NCI-H1092 treated with DMSO at 0.1 percent for 48 hours (cell line): Measurements from ENCODE around the gene LRRC8B.
A peak's percentile ranks its signal among the peaks of the same experiment; 100 is the strongest.
"Not testable (repeated sequence)": the region's sequence is repeated elsewhere in the genome, so short reads cannot be mapped to it uniquely, and the experiment has no call there.

Experiments used
- DNase-seq: peaks from one replicate; lab custom pipeline; 2025; lab: John Stamatoyannopoulos, UW

The LRRC8B gene

DNA sequence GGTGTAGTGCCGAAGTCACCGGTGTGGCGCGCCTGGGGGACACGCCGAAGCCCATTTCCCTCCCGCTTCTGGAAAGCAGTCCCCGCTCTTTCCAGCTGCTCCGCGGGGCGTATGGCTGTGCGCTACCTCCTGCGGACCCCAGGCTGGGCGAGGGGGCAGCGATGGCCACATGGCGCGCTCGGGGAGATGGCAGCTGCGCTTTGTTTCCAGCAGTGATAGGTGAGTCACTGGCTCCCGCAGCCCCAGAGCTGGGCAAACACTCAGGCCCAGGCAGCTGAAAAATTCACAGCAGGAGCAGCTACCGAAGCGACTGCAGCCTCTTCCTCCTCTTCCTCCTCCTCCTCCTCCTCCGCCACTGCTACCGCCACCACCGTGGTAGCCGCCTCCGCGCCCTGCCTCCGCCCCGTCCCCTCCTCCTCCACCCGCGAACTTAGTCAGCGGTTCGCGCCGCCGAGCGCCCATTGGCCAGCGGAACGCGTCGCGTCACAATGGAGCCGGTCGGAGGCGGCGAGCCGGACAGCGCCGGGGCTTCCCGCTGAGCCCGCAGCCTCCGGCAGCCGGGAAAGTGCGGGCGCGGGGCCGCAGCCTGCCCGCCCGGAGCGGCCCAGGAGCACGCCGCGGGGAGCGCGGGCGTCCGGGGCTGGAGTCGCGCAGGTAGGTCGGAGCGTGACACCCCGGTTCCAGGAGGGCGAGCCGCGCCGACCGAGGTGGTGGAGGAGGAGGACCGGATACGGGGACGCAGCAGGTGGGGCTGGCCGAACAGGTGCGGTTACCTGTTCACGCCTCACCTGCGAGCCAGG is at the start of gene LRRC8B:
TSS of gene LRRC8B (plus strand) at position 461 of the 800 bp plus-strand sequence. CDS start 57,822 bp downstream, outside the sequence.
- DNase-seq: peak; percentile 87

DNA sequence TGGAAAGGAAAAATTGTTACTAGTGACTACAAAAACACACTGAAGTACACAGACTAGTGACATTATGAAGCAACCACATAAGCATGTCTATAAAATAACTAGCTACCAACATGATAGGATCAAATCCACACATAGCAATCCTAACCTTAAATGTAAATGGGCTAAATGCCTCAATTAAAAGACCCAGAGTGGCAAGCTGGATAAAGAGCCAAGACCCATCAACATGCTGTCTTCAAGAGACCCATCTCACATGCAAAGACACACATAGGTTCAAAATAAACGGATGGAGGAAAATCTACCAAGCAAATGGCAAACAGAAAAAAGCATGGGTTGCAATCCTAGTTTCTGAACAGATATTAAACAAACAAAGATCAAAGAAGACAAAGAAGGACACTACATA is 49.4 kb upstream of the LRRC8B start:
- DNase-seq: no peak

DNA sequence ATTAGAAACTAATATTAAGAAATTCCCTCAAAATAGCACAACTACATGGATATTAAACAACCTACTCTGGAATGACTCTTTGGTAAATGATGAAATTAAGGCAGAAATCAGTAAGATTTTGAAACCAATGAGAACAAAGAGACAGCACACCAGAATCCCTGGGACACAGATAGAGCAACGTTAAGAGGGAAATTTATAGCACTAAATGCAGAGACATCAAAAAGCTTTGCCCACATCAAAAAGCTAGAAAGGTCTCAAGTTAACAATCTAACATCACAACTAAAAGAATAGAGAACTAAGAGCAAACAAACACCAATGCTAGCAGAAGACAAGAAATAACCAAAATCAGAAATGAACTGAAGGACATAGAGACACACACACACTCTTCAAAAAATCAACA is 48.6 kb upstream of the LRRC8B start:
- DNase-seq: no peak

DNA sequence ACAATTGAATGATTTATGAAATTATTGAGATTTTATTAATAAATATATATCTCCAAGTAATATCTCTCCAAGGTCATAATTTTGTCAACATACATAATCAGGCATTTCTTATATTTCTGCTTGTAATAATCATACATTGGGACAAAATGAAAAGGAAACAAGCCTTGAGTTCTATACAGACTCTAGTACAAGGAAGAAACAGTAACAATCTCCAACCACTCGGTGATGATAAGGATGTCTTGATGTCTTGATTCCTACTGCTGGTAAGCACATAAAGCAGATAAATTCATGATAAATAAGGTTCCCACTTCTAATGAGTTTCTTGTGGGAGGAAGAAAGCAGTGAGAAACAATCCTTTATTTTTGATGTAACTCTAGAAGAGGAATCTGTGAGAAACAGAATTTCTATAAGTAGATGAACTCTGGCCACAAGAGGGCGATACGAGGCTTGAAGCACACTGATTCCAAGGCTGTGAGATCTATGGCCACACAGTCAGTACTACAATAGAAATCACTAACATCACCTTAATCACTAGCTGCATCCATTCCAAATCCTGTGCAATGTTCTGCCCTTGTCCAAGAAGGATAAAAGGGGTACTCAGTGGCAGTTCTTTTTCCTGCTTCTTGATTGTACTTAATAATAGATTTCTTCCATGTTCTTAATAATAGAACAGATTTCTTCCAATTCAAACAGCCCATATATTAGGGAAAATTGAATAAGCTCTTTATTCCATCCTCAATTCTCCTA is 41.4 kb upstream of the LRRC8B start:
- peak; percentile 81 for DNase-seq

DNA sequence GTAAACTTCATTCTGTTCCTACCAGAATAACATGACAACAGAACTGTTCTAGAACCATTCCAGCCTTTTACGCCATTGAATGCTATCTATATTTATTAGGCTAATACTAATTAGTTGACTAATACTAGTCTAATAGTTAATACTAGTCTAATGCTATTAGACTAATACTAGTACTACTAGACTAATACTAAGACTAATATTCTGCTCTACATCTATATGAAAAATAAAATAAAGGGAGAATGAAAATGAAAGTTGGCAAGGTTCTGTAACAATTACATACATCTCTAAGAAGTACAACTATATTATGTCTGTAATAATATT is 40.9 kb upstream of the LRRC8B start:
- no peak for DNase-seq

DNA sequence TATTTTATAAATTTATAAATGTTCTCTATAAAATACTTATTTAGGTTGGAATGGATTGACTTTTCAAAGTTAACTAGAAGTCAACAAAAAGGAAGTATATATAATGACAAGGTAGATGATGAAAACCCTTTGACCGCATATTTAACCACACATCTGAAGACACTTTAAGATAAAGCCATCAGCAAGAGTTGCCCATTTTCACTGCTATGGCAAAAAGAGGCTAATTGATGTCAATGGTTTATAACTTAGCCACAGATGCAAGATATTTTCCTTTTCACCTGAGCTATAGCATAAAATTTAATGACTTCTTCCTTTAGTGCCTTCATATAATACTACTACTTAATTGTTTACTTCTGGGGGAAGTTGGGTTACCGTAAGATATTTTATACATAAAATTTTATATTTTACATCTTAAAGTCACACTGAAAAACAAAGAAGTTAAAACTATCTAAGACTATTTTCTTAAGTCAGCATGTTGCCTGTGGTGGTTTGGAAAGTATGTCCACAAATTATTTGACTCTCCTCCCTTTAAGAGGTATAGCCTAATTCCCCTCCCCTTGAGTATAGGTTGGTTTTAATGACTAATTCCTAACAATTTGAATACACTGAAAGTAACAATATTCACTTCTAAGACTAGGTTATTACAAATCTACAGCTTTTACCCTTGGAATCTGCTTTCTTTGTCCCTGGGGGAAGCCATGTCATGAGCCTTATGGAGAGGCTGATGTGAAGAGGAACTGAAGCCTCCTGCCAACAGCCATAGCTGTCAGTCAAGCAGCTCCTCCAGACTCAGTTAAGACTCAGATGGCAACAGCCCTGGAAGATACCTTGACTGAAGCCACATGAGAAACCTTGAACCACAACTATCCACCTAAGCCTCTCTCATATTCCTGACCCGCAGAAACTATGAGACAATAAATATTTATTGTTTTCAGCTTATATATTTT is 40.3 kb upstream of the LRRC8B start:
- DNase-seq: peak; percentile 2

GRCh38 chr1:89487972-89488371 is 36.7 kb upstream of the LRRC8B start:
- DNase-seq: no peak

DNA sequence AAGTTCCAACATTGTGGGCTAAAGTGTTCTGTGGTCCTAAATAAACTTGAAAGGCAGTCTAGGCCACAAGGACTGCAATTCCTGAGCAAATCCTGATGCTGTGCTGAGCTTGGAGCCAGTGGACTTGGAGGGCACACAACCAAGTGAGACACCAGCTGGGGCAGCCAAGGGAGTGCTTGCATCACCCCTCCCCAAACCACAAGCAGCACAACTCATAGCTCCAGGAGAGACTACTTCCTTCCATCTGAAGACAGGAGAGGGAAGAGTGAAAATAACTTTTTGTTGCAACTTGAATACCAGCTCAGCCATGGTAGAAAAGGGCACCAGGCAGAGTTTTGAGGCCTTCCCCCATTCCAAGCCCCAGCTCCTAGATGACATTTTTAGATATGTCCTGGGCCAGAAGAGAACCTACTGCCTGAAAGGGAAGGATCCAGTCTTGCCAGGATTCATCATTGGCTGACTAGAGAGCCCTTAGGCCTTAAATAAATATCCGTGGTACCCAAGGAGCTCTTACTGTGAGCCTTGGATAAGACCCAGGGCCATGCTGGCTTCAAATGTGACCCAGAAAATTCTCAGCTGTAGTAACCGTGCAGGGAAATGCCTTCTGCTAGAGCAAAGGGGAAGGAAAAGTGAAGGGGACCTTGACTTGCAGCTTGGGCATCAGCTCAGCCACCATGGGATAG is 35.4 kb upstream of the LRRC8B start:
- no peak for DNase-seq

GRCh38 chr1:89490389-89490788 is 34.2 kb upstream of the LRRC8B start:
- no peak for DNase-seq

GRCh38 chr1:89499320-89499719 is 25.3 kb upstream of the LRRC8B start:
- DNase-seq: peak; percentile 90

- DNase-seq: no peak
Observed at GRCh38 chr1:89502042-89502441, 22.6 kb upstream of the LRRC8B start.

GRCh38 chr1:89502895-89503294 is 21.7 kb upstream of the LRRC8B start:
- DNase-seq: no peak

DNA sequence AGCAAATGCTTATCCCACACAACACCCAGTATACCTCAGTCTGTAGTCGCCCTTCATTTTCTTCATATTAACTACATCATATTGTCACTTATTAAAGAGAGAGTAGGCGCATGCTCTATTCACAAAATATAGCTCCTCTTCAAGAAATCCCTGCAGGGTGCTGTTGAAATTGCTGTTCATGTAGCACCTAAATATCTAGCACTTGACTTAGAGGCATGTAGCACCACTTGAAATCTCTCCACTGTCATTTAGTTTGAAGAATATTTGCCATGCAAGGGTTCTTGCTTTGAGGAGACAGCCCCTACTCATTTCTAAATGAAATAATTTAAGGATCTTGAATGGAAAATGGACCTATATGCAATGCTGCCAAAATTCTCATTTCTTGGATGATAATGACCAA is 20.9 kb upstream of the LRRC8B start:
- no peak for DNase-seq

DNA sequence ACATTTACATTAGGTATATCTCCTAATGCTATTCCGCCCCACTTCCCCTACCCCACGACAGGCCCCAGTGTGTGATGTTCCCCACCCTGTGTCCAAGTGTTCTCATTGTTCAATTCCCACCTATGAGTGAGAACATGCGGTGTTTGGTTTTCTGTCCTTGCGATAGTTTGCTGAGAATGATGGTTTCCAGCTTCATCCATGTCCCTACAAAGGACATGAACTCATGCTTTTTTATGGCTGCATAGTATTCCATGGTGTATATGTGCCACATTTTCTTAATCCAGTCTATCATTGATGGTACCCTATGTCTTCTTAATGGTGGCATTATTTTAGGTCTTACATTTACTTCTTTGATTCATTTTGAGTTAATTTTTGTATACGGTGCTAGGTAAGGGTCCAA is 14.6 kb upstream of the LRRC8B start:
- not testable (repeated sequence) for DNase-seq

DNA sequence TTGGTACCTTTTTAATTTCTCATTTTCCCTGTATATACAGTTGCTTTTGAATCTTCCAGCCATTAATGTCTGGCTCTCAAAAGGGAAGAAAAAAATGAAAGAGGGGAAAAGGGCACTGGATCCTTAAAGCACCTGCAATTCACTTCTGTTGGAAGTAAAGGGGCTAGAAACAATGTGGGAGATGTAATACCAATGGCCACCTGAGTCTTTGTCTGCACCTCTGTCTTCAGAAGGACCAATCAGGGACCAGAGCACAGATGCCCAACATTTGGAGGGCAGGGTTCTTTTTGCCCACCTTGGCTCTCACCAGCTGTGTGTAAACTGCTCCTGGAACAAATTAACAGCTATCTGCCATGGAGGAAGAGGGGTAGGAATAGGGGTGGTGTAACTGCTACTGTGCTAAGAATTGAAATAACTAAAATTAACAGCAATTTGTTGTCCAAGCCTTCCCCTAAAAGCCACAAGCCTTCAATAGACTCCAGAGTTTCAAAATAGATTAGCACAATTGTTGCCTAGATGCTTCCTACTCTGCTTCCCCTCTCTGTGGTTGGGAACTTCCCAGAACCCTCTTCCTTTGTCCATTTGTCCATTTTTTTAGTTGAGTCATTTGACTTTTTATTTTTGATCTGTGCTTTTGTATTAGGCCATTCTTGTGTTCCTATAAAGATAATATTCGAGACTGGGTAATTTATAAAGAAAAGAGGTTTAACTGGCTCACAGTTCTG is 11.5 kb upstream of the LRRC8B start:
- DNase-seq: no peak

DNA sequence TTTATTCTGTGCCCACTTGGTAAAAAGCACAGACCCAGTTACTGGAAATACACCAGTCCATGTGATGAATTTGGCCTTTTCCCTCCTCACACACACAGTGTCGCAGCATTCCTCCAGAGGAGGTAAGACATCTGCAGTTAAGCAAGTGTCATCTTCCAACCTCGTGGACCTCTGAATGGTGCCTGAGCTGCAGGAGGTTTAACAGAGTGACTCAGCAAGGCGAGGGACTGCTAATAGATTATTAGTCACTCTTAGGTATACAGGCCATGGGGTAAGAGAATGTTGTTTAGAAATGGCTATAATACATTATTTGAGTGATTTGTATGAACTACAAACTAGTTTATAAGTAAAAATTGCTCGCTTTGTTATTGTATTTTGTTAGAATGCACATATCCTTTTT is 8.6 kb upstream of the LRRC8B start:
- no peak for DNase-seq

GRCh38 chr1:89518221-89518631 is 6.4 kb upstream of the LRRC8B start:
- no peak for DNase-seq

DNA sequence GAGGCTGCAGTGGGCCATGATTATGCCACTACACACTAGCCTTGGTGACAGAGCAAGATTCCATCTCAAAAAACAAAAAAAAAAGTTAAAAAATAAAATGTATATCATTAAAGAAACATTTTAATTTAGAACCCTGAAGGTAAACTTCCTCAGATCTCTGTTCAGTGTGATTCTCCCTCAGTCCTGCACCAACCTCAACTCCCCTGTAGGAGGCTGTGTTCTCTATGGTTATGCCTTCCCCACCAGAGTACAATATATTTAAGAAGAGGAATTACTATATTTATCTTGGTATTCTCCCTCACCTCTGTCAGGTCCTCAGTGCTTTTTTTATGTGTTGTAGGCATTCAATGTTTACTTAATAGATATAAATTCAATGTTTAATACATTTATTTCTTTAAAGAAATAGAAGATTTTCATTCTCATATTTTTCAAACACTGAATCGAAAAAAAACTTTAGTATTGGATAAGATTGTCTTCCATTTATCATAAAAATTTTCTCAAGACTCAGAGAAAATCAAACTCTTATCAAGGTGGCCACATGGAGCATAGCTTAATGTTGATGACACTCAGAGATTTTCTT is 4.8 kb upstream of the LRRC8B start:
- peak; percentile 14 for DNase-seq

DNA sequence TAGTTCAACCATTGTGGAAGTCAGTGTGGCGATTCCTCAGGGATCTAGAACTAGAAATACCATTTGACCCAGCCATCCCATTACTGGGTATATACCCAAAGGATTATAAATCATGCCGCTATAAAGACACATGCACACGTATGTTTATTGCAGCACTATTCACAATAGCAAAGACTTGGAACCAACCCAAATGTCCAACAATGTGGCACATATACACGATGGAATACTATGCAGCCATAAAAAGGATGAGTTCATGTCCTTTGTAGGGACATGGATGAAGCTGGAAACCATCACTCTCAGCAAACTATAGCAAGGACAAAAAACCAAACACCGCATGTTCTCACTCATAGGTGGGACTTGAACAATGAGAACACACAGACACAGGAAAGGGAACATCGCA is 2.7 kb upstream of the LRRC8B start:
- not testable (repeated sequence) for DNase-seq

GRCh38 chr1:89523572-89524368 is 859 bp upstream of the LRRC8B start:
- DNase-seq: peak; percentile 77
